Activated T-cell treated with anti-CD3 and anti-CD28 coated beads, Interleukin-2, amount 50 U/mL, for 48 hours (primary cell): Measurements from ENCODE around the gene SLC35B2.

Experiments used
- DNase-seq, 2 experiments: peaks; one replicate each; pipeline ENCODE4 v3.0.0-alpha.2; 2020

The SLC35B2 gene

GRCh38 chr6:44285552-44286284 lies 28.4 kb upstream of the SLC35B2 start:
- DNase-seq, result no peak

- no peak for DNase-seq
These were observed 27.5 kb upstream of the SLC35B2 start for GRCh38 chr6:44284867-44285266.

GRCh38 chr6:44284121-44284520 lies 26.8 kb upstream of the SLC35B2 start:
- DNase-seq, result no peak

GRCh38 chr6:44278774-44279697 lies 21.7 kb upstream of the SLC35B2 start:
- DNase-seq, result no peak

GRCh38 chr6:44278315-44278714 lies 21.0 kb upstream of the SLC35B2 start:
- no peak for DNase-seq

GRCh38 chr6:44277763-44278162 lies 20.4 kb upstream of the SLC35B2 start:
- DNase-seq, result no peak

- DNase-seq, result no peak
These were observed 19.6 kb upstream of the SLC35B2 start for GRCh38 chr6:44276667-44277640.

GRCh38 chr6:44275749-44276648 lies 18.7 kb upstream of the SLC35B2 start:
- DNase-seq, result no peak

GRCh38 chr6:44275271-44275748 lies 18.0 kb upstream of the SLC35B2 start:
- no peak for DNase-seq

GRCh38 chr6:44273617-44274016 lies 16.3 kb upstream of the SLC35B2 start:
- no peak for DNase-seq

GRCh38 chr6:44272999-44273566 lies 15.8 kb upstream of the SLC35B2 start:
- DNase-seq, result no peak

GRCh38 chr6:44272529-44272928 lies 15.2 kb upstream of the SLC35B2 start:
- no peak for DNase-seq

GRCh38 chr6:44271914-44272313 lies 14.6 kb upstream of the SLC35B2 start:
- DNase-seq, result no peak

- no peak for DNase-seq
These were observed 14.0 kb upstream of the SLC35B2 start for GRCh38 chr6:44271406-44271723.

- DNase-seq, result no peak
These were observed 13.4 kb upstream of the SLC35B2 start for GRCh38 chr6:44270526-44271405.

GRCh38 chr6:44269921-44270525 lies 12.7 kb upstream of the SLC35B2 start, which contains the start of gene TMEM151B:
Gene TMEM151B (plus strand): TSS chr6:44270450. CDS start chr6:44270743, 293 bp downstream.
- DNase-seq, result no peak

- DNase-seq, result no peak
These were observed 12.0 kb upstream of the SLC35B2 start for GRCh38 chr6:44269178-44269920.

- peak; percentile 74 to 79 for DNase-seq
These were observed 10.8 kb upstream of the SLC35B2 start for GRCh38 chr6:44268095-44268628.

- no peak for DNase-seq
These were observed 9.9 kb upstream of the SLC35B2 start for GRCh38 chr6:44267252-44267651.
